GM23338 (cell line): ENCODE results near the gene SUPT5H.

Source experiments
- CREB1 ChIP-seq: fragments of 250-450 bp; sonication (Bioruptor Pico); IDR thresholded peaks from 2 replicates; pipeline ENCODE4 v1.5.0; 2020; ENCODE audit warnings: low read depth, mild to moderate bottlenecking, moderate library complexity
- EZH2 ChIP-seq: fragments of 200-600 bp; sonication (generic); IDR thresholded peaks from one replicate; pipeline ENCODE4 v1.8.0; 2017; ENCODE audit warnings: antibody characterized with exemption, mild to moderate bottlenecking, low read depth; ENCODE audit not compliant: unreplicated experiment
- EZH2phosphoT487 ChIP-seq: fragments of 200-600 bp; sonication (generic); IDR thresholded peaks from one replicate; pipeline ENCODE4 v1.8.1; 2018; ENCODE audit warnings: antibody characterized with exemption; ENCODE audit not compliant: unreplicated experiment
- JUNB ChIP-seq: IDR thresholded peaks from one replicate; pipeline ENCODE4 v1.6.1; 2016; ENCODE audit warnings: antibody characterized with exemption; ENCODE audit not compliant: unreplicated experiment
- NANOG ChIP-seq: IDR thresholded peaks from 2 replicates; pipeline ENCODE4 v1.6.1; 2016; ENCODE audit warnings: antibody characterized with exemption, borderline replicate concordance
- POLR2AphosphoS5 ChIP-seq: IDR thresholded peaks from 2 replicates; pipeline ENCODE4 v1.6.1; 2016; ENCODE audit warnings: antibody characterized with exemption, low read depth
- STAT1 ChIP-seq: IDR thresholded peaks from one replicate; pipeline ENCODE4 v1.6.1; 2016; ENCODE audit warnings: antibody characterized with exemption; ENCODE audit not compliant: unreplicated experiment
- ZNF114 ChIP-seq: fragments of 250-450 bp; sonication (Bioruptor Pico); IDR thresholded peaks from 2 replicates; pipeline ENCODE4 v1.5.0; 2020; ENCODE audit warnings: mild to moderate bottlenecking, moderate library complexity
- ZNF331 ChIP-seq: fragments of 250-450 bp; sonication (Bioruptor Pico); IDR thresholded peaks from 2 replicates; pipeline ENCODE4 v1.5.0; 2020; ENCODE audit warnings: low read depth, mild to moderate bottlenecking, moderate library complexity
- TF ChIP-seq, protein P1 (sequence below), 2 experiments: fragments of 200-600 bp in 1 of 2; sonication (generic) in 1 of 2; conservative IDR thresholded peaks; 2 replicates each; pipeline versions ENCODE4 v1.5.1 to v1.6.1; 2016 to 2017; ENCODE audit warnings: antibody characterized with exemption in 2 of 2, low read depth in 2 of 2, mild to moderate bottlenecking in 2 of 2, moderate library complexity in 1 of 2
- TF ChIP-seq, protein P2 (sequence below): IDR thresholded peaks from one replicate; pipeline ENCODE4 v1.6.1; 2018; ENCODE audit warnings: antibody characterized with exemption; ENCODE audit not compliant: unreplicated experiment

GRCh38 chr19:39438270-39438934, 7.0 kb upstream of the SUPT5H start:
- TF ChIP-seq, protein P1, sequence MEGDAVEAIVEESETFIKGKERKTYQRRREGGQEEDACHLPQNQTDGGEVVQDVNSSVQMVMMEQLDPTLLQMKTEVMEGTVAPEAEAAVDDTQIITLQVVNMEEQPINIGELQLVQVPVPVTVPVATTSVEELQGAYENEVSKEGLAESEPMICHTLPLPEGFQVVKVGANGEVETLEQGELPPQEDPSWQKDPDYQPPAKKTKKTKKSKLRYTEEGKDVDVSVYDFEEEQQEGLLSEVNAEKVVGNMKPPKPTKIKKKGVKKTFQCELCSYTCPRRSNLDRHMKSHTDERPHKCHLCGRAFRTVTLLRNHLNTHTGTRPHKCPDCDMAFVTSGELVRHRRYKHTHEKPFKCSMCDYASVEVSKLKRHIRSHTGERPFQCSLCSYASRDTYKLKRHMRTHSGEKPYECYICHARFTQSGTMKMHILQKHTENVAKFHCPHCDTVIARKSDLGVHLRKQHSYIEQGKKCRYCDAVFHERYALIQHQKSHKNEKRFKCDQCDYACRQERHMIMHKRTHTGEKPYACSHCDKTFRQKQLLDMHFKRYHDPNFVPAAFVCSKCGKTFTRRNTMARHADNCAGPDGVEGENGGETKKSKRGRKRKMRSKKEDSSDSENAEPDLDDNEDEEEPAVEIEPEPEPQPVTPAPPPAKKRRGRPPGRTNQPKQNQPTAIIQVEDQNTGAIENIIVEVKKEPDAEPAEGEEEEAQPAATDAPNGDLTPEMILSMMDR (conservative IDR thresholded peaks at IDR 0.05; ENCODE audit: low read depth in 2 of 2), result no peak
- no peak for TF ChIP-seq EZH2
- TF ChIP-seq EZH2phosphoT487, result no peak
- TF ChIP-seq POLR2AphosphoS5, result no peak
- TF ChIP-seq CREB1 (CRISPR knock-in tag), result no peak
- TF ChIP-seq, protein P2, sequence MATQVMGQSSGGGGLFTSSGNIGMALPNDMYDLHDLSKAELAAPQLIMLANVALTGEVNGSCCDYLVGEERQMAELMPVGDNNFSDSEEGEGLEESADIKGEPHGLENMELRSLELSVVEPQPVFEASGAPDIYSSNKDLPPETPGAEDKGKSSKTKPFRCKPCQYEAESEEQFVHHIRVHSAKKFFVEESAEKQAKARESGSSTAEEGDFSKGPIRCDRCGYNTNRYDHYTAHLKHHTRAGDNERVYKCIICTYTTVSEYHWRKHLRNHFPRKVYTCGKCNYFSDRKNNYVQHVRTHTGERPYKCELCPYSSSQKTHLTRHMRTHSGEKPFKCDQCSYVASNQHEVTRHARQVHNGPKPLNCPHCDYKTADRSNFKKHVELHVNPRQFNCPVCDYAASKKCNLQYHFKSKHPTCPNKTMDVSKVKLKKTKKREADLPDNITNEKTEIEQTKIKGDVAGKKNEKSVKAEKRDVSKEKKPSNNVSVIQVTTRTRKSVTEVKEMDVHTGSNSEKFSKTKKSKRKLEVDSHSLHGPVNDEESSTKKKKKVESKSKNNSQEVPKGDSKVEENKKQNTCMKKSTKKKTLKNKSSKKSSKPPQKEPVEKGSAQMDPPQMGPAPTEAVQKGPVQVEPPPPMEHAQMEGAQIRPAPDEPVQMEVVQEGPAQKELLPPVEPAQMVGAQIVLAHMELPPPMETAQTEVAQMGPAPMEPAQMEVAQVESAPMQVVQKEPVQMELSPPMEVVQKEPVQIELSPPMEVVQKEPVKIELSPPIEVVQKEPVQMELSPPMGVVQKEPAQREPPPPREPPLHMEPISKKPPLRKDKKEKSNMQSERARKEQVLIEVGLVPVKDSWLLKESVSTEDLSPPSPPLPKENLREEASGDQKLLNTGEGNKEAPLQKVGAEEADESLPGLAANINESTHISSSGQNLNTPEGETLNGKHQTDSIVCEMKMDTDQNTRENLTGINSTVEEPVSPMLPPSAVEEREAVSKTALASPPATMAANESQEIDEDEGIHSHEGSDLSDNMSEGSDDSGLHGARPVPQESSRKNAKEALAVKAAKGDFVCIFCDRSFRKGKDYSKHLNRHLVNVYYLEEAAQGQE, result no peak
- no peak for TF ChIP-seq JUNB
- TF ChIP-seq ZNF331 (CRISPR knock-in tag), result no peak
- TF ChIP-seq STAT1, result no peak
- TF ChIP-seq NANOG, result no peak
- TF ChIP-seq ZNF114, result no peak
